ENCODE data around the gene CD209.

GRCh38 chr19:7730286-7731217 lies 16.8 kb downstream of the CD209 start:
- TF ChIP-seq CTCF (IDR thresholded peaks at IDR 0.05) (no peak), POLR2A (IDR thresholded peaks at IDR 0.05) (no peak)
